ENCODE results near the gene CRACR2A. TPM values are rescaled to one million over a fixed set of nuclear protein-coding genes. Genes with fewer than 3 reads are reported as not detected.

The CRACR2A gene
- polyA plus RNA-seq, 1 donor from 2014 or later, result 2.1 TPM

Small RNA genes lying within 50 kb of the gene (small RNA-seq; reads per million reads assigned to genes)
- gene RNU6-174P, result 0 reads per million in 3 experiments

Other genes with a start within 250 kb of the CRACR2A start
- gene PARP11, start 120.3 kb upstream of the CRACR2A start, polyA plus RNA-seq, result 16.8 and 20.3 TPM in 2 replicates

Data from neural cell (in vitro differentiated cells).